Measurements from ENCODE around the gene ZNF837. TPM values are rescaled to one million over a fixed set of nuclear protein-coding genes. Genes with fewer than 3 reads are reported as not detected.

Gene ZNF837
- total RNA-seq, 2 experiments from 2014 or later = 0.71 to 1.0 TPM

GRCh38 chr19:58388175-58388526 lies 7.3 kb upstream of the ZNF837 start:
- Mint-ChIP-seq H3K4me1 (ENCODE audit: low read depth) (peaks cover 42% of the 10 kb centered on the region), H3K36me3 (ENCODE audit: low read depth) (peaks cover 54% of the 10 kb centered on the region), H3K27ac (peak overlapping the region; percentile 98), H3K27me3 (no peaks in the 10 kb centered on the region), H3K9me3 (no peaks in the 10 kb centered on the region), H3K4me3 (peak overlapping the region; percentile 99)
- Histone ChIP-seq H3K9me3 (ENCODE audit: control insufficient read depth in 1 of 2, insufficient read depth in 1 of 2, low read length in 2 of 2) (no peaks in the 10 kb centered on the region), H3K27me3 (ENCODE audit: control insufficient read depth in 1 of 2, insufficient read depth in 2 of 2, low read length in 2 of 2) (no peaks in the 10 kb centered on the region), H3K4me1 (ENCODE audit: insufficient read depth, low read length) (peaks cover 43% of the 10 kb centered on the region), H3K27ac (ENCODE audit: low read depth in 1 of 2, low read length in 2 of 2) (no peak overlapping the region), H3K4me3 (ENCODE audit: low read length) (peak overlapping the region; percentile 79), H3K36me3 (ENCODE audit: insufficient read depth, low read length) (peaks cover 36% of the 10 kb centered on the region)
- ATAC-seq (ENCODE audit: poor library complexity) = no peak
- intact Hi-C loops (cut with DNase I, micrococcal nuclease) = loop anchor here (5.0 kb wide), 2 partner anchors 79 to 206 kb away; partner anchors contain the start of genes ZNF274 (in 1 of the 2) and ZNF324 (in 1 of the 2)
- no peak for DNase-seq
- no peak for TF ChIP-seq CTCF (IDR thresholded peaks at IDR 0.05)
- ChIA-PET POLR2A (interaction anchor here (1.1 to 2.1 kb wide), 3 partner anchors 25 to 83 kb away, joined by 3 to 7 read pairs (median 3); partner anchors contain the start of genes ERVK3-1, ZNF324B and ZNF497), CTCF (no interaction called here)

GRCh38 chr19:58387338-58388174 lies 6.7 kb upstream of the ZNF837 start:
- intact Hi-C loops (cut with DNase I, micrococcal nuclease) = loop anchor here (1.0 to 5.0 kb wide), 7 partner anchors 14 to 205 kb away; partner anchors contain the start of genes ZNF132 (in 2 of the 2), ERVK3-1 (in 1 of the 2), ZNF274 (in 1 of the 2) and ZNF324 (in 1 of the 2)
- Mint-ChIP-seq H3K4me1 (ENCODE audit: low read depth) (peaks cover 42% of the 10 kb centered on the region), H3K27me3 (no peaks in the 10 kb centered on the region), H3K9me3 (no peaks in the 10 kb centered on the region), H3K27ac (peak overlapping the region; percentile 98), H3K36me3 (ENCODE audit: low read depth) (peaks cover 49% of the 10 kb centered on the region), H3K4me3 (peak overlapping the region; percentile 99)
- no peaks in the 10 kb centered on the region for H3K9me3 ChIP-seq (ENCODE audit: control insufficient read depth in 1 of 2, insufficient read depth in 1 of 2, low read length in 2 of 2)
- TF ChIP-seq CTCF (IDR thresholded peaks at IDR 0.05) = no peak
- DNase-seq = no peak
- peaks cover 46% of the 10 kb centered on the region for H3K4me1 ChIP-seq (ENCODE audit: insufficient read depth, low read length)
- H3K27ac ChIP-seq (ENCODE audit: low read depth in 1 of 2, low read length in 2 of 2) = peak overlapping the region; percentile 93 to 97
- peaks cover 30% of the 10 kb centered on the region for H3K36me3 ChIP-seq (ENCODE audit: insufficient read depth, low read length)
- ChIA-PET POLR2A (interaction anchor here (1.1 to 2.3 kb wide), 7 partner anchors 21 to 204 kb away, joined by 3 to 7 read pairs (median 3); partner anchors contain the start of genes ERVK3-1, ZNF132, ZNF274 and ZNF324B), CTCF (no interaction called here)
- H3K27me3 ChIP-seq (ENCODE audit: control insufficient read depth in 1 of 2, insufficient read depth in 2 of 2, low read length in 2 of 2) = no peaks in the 10 kb centered on the region
- peak overlapping the region; percentile 79 for H3K4me3 ChIP-seq (ENCODE audit: low read length)
- no peak for ATAC-seq (ENCODE audit: poor library complexity)

GRCh38 chr19:58386576-58387337 lies 5.9 kb upstream of the ZNF837 start, which contains the start of gene RPS5:
TSS of gene RPS5 (plus strand) at chr19:58387269. CDS start at chr19:58388138, 869 bp downstream.
- POLR2A ChIA-PET = interaction anchor here (1.1 to 2.3 kb wide), 5 partner anchors 21 to 203 kb away, joined by 3 to 7 read pairs (median 3); partner anchors contain the start of genes ZNF132, ZNF274, ZNF497 and ZNF584
- intact Hi-C loops (cut with DNase I, micrococcal nuclease) = loop anchor here (1.0 to 5.0 kb wide), 7 partner anchors 15 to 204 kb away; partner anchors contain the start of genes ZNF132 (in 2 of the 2), ERVK3-1 (in 1 of the 2), ZNF274 (in 1 of the 2) and ZNF324 (in 1 of the 2)

More at GRCh38 chr19:58386576-58387337, 5.9 kb upstream of the ZNF837 start, which contains the start of gene RPS5:
- no peaks in the 10 kb centered on the region for H3K27me3 ChIP-seq (ENCODE audit: control insufficient read depth in 1 of 2, insufficient read depth in 2 of 2, low read length in 2 of 2)
- DNase-seq (peak; percentile 90 to 100 (median 95)), ATAC-seq (ENCODE audit: poor library complexity) (peak; percentile 90)
- peak within 1 kb of the TSS; percentile 99 for H3K4me3 Mint-ChIP-seq
- no peaks in the 10 kb centered on the region for H3K27me3 Mint-ChIP-seq
- H3K27ac ChIP-seq (ENCODE audit: low read depth in 1 of 2, low read length in 2 of 2) = peak within 1 kb of the TSS; percentile 93 to 97
- peak within 1 kb of the TSS; percentile 79 for H3K4me3 ChIP-seq (ENCODE audit: low read length)
- CTCF ChIA-PET = no interaction called here
- H3K27ac Mint-ChIP-seq = peak within 1 kb of the TSS; percentile 98
- peaks cover 44% of the 10 kb centered on the region for H3K36me3 Mint-ChIP-seq (ENCODE audit: low read depth)
- peaks cover 27% of the 10 kb centered on the region for H3K36me3 ChIP-seq (ENCODE audit: insufficient read depth, low read length)
- TF ChIP-seq CTCF (IDR thresholded peaks at IDR 0.05) = no peak
- no peaks in the 10 kb centered on the region for H3K9me3 Mint-ChIP-seq
- H3K4me1 Mint-ChIP-seq (ENCODE audit: low read depth) = peaks cover 47% of the 10 kb centered on the region
- no peaks in the 10 kb centered on the region for H3K9me3 ChIP-seq (ENCODE audit: control insufficient read depth in 1 of 2, insufficient read depth in 1 of 2, low read length in 2 of 2)
- H3K4me1 ChIP-seq (ENCODE audit: insufficient read depth, low read length) = peaks cover 53% of the 10 kb centered on the region

Measured in CD4-positive, alpha-beta T cell (primary cell).